Measurements from ENCODE around the gene VCX.
"Not testable (repeated sequence)": the region's sequence is repeated elsewhere in the genome, so short reads cannot be mapped to it uniquely, and the experiment has no call there.

Gene VCX

DNA sequence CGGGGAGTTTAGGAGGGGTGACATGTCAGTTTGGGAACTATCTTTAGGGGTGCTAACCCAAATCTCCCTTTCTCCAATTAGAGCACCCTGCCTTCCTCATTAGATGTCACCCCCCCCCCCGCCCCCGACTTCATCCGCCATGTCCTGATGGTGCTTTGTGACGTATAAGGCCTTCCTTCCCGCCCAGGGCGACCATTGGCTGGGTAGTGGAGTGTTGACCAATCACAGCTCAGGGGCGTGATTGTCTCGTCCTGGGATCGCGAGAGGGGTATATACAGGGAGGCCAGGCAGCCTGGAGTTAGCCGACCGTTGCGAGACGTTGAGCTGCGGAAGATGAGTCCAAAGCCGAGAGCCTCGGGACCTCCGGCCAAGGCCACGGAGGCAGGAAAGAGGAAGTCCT, at the start of gene VCX:
VCX (plus strand) TSS at position 301 of the 400 bp plus-strand sequence; CDS start at position 334, 33 bp downstream.
- H3K27ac Mint-ChIP-seq; H3K4me1 Mint-ChIP-seq; H3K36me3 Mint-ChIP-seq; H3K4me3 Mint-ChIP-seq; ATAC-seq; DNase-seq (ENCODE audit: low spot score in 2 of 2); H3K9me3 Mint-ChIP-seq: not testable (repeated sequence)

DNA sequence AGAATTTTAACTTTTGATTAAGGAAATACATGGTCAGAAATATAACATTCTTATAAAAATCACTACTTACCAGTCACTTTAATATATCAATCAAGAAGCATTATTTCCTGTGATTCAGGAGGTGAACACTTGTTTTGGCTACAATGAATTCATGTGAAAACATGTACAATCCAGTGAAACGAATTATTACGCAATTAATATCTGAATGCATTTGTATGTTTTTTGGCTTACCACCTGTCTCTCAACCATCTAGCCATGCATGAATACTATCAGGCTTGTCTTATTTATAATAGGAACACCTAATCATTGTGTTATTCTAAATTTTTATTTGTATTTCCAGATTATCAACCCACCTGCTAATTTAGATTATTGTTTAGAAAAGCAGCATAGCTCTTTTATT, 44.6 kb upstream of the VCX start:
- peaks cover 11% of the 10 kb centered on the region for H3K9me3 Mint-ChIP-seq
- no peak for DNase-seq (ENCODE audit: low spot score in 2 of 2)
- no peak overlapping the region for H3K27ac Mint-ChIP-seq
- H3K4me1 Mint-ChIP-seq: no peaks in the 10 kb centered on the region
- H3K36me3 Mint-ChIP-seq: no peaks in the 10 kb centered on the region
- H3K4me3 Mint-ChIP-seq: no peak overlapping the region
- ATAC-seq: no peak

DNA sequence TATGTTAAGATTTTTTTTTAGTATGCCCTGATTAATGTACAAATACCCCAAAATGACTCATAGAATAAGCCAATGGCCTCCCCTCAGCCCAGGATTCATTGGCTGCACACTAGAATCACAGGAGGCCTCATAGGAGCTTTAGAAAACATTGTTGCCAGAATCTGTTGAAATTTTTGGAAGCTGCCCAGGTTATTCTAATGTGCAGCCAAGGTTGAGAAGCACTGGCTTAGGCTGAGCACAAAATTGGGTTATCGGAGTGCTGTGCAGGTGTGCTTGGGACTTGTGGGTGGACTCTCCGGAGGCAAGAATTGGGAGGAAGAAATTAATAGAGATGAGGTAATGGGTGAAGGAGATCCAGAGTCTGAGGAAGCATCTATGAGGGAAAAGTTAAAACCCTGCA, 41.3 kb upstream of the VCX start:
- H3K27ac Mint-ChIP-seq: no peak overlapping the region
- peaks cover 11% of the 10 kb centered on the region for H3K9me3 Mint-ChIP-seq
- ATAC-seq (no peak), DNase-seq (ENCODE audit: low spot score in 2 of 2) (no peak)
- H3K4me1 Mint-ChIP-seq: no peaks in the 10 kb centered on the region
- no peak overlapping the region for H3K4me3 Mint-ChIP-seq
- H3K36me3 Mint-ChIP-seq: no peaks in the 10 kb centered on the region

DNA sequence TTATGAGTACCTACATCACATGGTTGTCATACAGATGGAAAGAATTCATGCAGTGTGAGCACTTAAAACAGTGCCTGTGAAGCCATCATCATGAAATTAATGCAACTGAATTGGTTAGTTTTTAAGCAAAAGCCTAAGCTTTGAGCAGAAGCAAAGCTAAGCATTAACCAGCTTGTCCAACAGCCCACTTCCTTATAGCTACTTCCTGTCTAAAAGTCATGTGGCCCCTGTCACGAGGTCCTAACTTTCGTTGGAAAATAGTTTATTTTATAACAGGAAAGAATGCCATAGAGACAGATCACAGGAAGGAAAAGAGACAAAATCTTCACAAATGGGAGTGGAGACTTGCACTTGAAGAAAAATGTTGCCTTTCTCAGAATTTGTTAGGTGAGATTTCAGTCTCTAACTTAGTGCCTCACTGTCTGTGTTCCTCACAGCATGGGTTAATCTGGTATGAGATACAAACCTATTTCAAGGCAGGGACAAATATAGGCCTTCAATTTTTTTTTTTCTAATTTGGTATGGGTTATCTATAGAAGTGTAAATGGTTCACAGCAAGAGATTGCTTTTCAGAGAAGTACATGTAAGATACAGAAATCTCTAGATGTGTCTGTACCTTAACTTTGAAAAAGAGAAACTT, 27.7 kb upstream of the VCX start:
- H3K9me3 Mint-ChIP-seq: peaks cover 4% of the 10 kb centered on the region
- H3K4me1 Mint-ChIP-seq: no peaks in the 10 kb centered on the region
- DNase-seq (ENCODE audit: low spot score in 2 of 2): no peak
- no peak for ATAC-seq
- H3K27ac Mint-ChIP-seq: no peak overlapping the region
- H3K36me3 Mint-ChIP-seq: no peaks in the 10 kb centered on the region
- no peak overlapping the region for H3K4me3 Mint-ChIP-seq

DNA sequence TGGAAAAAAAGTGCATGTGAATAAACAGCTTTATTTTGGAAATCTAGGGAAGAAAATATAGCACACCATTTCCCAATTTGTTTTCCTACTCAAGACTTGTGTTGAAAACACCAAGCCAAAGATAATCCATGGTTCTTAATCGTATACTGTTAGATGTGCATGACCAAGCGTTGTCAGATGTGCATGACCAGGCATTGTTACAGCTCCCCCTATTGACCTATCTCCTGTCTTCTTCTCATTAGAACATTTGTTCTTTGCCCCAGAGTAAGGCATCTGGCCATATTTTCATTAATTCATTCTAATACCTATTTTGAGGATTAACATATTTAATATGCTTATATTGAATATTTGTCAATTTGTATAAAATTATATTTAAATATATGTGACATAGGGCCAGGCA, 14.4 kb upstream of the VCX start:
- no peaks in the 10 kb centered on the region for H3K36me3 Mint-ChIP-seq
- no peak for ATAC-seq
- H3K4me3 Mint-ChIP-seq: no peak overlapping the region
- no peaks in the 10 kb centered on the region for H3K4me1 Mint-ChIP-seq
- H3K9me3 Mint-ChIP-seq: peaks cover 2% of the 10 kb centered on the region
- H3K27ac Mint-ChIP-seq: no peak overlapping the region
- no peak for DNase-seq (ENCODE audit: low spot score in 2 of 2)

DNA sequence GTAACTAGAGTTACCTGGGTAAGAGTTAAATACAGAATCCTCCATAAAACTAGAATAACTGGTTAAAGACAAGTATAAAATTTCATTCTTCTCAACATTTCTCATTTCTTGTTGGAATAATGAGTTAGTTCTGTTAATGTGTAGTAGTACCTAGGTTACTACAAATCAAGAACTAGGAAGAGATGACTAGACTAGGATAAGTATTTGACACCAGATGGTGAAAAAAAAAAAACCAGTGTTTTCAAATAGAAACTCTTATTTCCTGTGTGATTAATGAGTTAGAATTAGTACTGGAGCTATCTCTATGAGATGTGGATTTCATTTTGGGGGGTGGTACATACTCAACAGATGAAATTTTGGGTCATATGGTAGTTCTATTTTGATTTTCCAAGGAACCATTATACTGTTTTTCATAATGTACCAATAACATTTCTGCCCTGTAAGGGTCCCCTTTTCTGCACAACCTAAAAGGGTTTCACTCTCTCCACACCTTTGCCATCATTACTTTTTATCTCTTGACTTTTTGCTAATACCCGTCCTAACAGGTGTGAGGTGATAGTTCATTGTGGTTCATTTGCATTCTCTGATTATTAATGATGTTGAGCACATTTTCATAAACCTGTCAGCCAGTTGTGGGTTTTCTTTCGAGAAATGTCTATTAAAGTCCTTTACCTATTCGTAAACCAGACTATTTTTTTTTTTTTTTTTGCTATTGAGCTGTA, 1.7 kb upstream of the VCX start:
- ATAC-seq: no peak
- no peak for DNase-seq (ENCODE audit: low spot score in 2 of 2)
- no peaks in the 10 kb centered on the region for H3K4me1 Mint-ChIP-seq
- no peaks in the 10 kb centered on the region for H3K36me3 Mint-ChIP-seq
- H3K9me3 Mint-ChIP-seq: no peaks in the 10 kb centered on the region
- no peak overlapping the region for H3K27ac Mint-ChIP-seq
- H3K4me3 Mint-ChIP-seq: no peak overlapping the region

DNA sequence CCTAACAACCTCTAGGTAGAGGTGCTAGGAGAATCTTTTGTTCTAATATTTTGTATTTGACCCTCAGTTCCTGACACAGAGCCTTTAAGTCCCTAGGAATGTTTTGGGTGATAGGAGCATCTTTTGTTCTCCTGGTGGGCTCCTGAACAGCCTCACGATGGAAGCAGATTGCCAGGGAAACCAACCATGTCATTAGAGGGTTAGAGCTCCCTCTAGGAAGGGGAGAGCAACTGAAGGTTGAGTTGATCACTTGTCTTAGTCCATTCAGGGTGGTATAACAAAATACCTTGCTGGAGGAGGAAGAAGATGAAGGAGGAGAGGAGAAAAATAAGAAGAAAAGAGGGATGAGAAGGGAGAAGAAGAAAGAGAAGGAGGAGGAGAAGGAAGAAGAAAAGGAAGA, 9.2 kb downstream of the VCX start:
- no peaks in the 10 kb centered on the region for H3K36me3 Mint-ChIP-seq
- H3K4me1 Mint-ChIP-seq: no peaks in the 10 kb centered on the region
- no peak overlapping the region for H3K27ac Mint-ChIP-seq
- DNase-seq (ENCODE audit: low spot score in 2 of 2) (no peak), ATAC-seq (no peak)
- H3K4me3 Mint-ChIP-seq: no peak overlapping the region
- H3K9me3 Mint-ChIP-seq: no peaks in the 10 kb centered on the region

DNA sequence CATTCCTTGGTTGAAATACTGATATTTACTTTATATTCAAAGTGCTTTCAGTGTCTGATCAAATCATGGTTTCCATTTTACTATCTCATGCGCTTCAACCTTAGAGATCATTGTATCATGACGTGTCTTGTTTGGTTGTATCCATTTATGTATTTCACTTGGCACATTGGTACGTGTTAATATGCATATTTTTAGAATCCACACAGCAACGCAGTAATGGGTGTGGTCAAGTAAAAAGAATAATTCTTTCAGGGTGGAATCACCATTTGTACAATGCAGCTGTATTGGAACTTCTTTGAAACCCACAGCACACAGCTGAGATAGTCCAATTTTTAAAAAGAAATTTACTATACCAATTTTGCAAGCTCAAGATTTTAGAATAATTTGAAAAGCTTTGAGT, 29.1 kb downstream of the VCX start:
- H3K4me3 Mint-ChIP-seq: no peak overlapping the region
- H3K36me3 Mint-ChIP-seq: no peaks in the 10 kb centered on the region
- no peak for DNase-seq (ENCODE audit: low spot score in 2 of 2)
- no peaks in the 10 kb centered on the region for H3K9me3 Mint-ChIP-seq
- H3K27ac Mint-ChIP-seq: no peak overlapping the region
- ATAC-seq: no peak
- no peaks in the 10 kb centered on the region for H3K4me1 Mint-ChIP-seq

DNA sequence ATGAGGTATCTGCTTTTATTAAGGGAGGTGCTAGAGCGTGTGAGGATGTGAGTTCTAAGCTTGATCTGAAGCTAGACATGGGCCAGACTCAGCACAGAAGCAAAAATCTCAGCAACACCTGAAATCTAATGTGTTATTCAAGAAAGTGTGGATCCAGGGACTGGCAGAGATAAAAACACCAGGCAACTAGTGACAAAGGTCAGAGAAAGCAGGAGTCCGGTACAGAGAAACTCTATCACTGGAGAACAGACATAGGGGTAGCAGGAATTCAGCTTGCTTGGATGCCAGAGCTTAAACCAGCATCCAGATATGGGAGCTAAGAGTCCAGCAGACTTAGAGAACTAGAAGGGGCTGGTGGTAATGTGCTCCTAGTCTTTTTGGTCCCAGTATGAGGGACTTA, 34.0 kb downstream of the VCX start:
- DNase-seq (ENCODE audit: low spot score in 2 of 2) (no peak), ATAC-seq (no peak)
- H3K4me3 Mint-ChIP-seq: no peak overlapping the region

DNA sequence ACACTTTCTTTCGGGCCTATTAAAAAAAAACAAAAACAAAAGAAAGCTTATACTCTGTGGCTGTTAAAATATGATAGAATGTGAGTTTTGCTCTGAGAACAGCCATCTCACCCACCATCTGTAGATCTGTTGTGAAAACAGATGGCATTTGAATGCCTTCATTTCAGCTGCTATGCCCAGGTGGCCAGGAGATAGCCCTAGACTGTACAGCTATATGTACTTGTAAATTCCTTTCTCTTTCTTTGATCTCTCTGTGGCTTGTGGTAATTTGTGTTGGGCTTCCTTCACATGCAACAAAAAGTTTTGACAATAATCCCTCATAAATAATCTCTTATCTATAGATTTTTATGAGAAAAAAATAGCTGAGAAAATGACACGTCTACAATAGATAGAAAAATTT, 46.2 kb downstream of the VCX start:
- H3K4me3 Mint-ChIP-seq: no peak overlapping the region
- DNase-seq (ENCODE audit: low spot score in 2 of 2): no peak
- peaks cover 4% of the 10 kb centered on the region for H3K9me3 Mint-ChIP-seq
- no peak for ATAC-seq
- no peaks in the 10 kb centered on the region for H3K36me3 Mint-ChIP-seq
- H3K4me1 Mint-ChIP-seq: no peaks in the 10 kb centered on the region
- no peak overlapping the region for H3K27ac Mint-ChIP-seq

More for the DNA sequence above, 34.0 kb downstream of the VCX start:
- H3K9me3 Mint-ChIP-seq: peaks cover 2% of the 10 kb centered on the region
- H3K36me3 Mint-ChIP-seq: no peaks in the 10 kb centered on the region
- H3K27ac Mint-ChIP-seq: no peak overlapping the region
- no peaks in the 10 kb centered on the region for H3K4me1 Mint-ChIP-seq

DNA sequence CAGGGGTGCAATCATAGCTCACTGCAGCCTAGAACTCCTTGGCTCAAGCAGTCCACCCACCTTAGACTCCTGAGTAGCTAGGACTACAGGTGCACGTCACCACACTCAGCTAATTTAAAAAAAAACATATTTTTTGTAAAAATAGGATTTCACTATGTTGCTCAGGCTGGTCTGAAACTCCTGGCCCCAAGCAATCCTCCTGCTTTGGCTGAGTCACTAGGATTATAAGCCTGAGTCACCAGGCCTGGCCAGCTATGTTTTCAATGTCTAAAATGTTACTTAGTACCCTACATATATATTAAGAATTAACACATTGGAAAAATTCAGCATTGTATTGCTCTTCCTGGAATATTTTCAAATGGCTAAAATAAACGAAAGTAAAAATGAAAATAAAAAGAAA, 46.7 kb downstream of the VCX start:
- no peak for ATAC-seq
- Mint-ChIP-seq H3K27ac (no peak overlapping the region), H3K36me3 (no peaks in the 10 kb centered on the region), H3K4me3 (no peak overlapping the region), H3K9me3 (peaks cover 4% of the 10 kb centered on the region), H3K4me1 (no peaks in the 10 kb centered on the region)
- DNase-seq (ENCODE audit: low spot score in 2 of 2): no peak

DNA sequence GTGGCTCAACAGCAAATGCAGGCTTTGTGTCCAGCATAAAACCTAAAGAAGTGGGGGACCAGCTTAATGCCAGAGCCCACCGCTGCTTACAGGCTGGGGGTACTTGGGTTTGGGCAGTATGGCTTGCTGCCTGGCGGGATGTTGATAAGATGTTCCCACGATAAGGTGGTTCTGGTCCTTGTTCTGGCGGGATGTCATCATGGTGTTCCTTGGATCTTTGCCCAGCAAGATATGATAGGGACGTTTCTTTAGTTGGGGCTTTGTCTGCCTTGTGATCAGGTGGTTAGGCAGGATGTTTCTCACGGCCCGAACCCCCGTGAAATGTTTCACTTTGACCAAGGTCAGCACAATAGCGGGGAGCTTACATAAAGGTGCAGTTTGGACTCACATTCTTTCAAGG, 49.0 kb downstream of the VCX start:
- no peaks in the 10 kb centered on the region for H3K36me3 Mint-ChIP-seq
- H3K4me1 Mint-ChIP-seq: no peaks in the 10 kb centered on the region
- DNase-seq (ENCODE audit: low spot score in 2 of 2): no peak
- H3K27ac Mint-ChIP-seq: no peak overlapping the region
- no peak overlapping the region for H3K4me3 Mint-ChIP-seq
- H3K9me3 Mint-ChIP-seq: peaks cover under 1% of the 10 kb centered on the region
- no peak for ATAC-seq
